ENCODE results near the gene EIF2A.

GRCh38 chr3:150620002-150620689 is 73.6 kb downstream of the EIF2A start:
- TF ChIP-seq, protein P1, sequence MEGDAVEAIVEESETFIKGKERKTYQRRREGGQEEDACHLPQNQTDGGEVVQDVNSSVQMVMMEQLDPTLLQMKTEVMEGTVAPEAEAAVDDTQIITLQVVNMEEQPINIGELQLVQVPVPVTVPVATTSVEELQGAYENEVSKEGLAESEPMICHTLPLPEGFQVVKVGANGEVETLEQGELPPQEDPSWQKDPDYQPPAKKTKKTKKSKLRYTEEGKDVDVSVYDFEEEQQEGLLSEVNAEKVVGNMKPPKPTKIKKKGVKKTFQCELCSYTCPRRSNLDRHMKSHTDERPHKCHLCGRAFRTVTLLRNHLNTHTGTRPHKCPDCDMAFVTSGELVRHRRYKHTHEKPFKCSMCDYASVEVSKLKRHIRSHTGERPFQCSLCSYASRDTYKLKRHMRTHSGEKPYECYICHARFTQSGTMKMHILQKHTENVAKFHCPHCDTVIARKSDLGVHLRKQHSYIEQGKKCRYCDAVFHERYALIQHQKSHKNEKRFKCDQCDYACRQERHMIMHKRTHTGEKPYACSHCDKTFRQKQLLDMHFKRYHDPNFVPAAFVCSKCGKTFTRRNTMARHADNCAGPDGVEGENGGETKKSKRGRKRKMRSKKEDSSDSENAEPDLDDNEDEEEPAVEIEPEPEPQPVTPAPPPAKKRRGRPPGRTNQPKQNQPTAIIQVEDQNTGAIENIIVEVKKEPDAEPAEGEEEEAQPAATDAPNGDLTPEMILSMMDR (IDR thresholded peaks at IDR 0.05): no peak
- TF ChIP-seq, protein P2, sequence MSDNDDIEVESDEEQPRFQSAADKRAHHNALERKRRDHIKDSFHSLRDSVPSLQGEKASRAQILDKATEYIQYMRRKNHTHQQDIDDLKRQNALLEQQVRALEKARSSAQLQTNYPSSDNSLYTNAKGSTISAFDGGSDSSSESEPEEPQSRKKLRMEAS (IDR thresholded peaks at IDR 0.05): no peak
- TF ChIP-seq POLR2A (IDR thresholded peaks at IDR 0.05; ENCODE audit: low read length) (no peak), NFE2L2 (conservative IDR thresholded peaks at IDR 0.05; ENCODE audit: low read length) (no peak)
